ENCODE measurements around the gene CCL22. TPM values are rescaled to one million over a fixed set of nuclear protein-coding genes. Genes with fewer than 3 reads are reported as not detected.
"Not testable (repeated sequence)": the region's sequence is repeated elsewhere in the genome, so short reads cannot be mapped to it uniquely, and the experiment has no call there.

CCL22 gene
- total and polyA plus RNA-seq, 12 donors = 0.03 to 3.0 (median 0.25) TPM; not detected in 3

GRCh38 chr16:57392694-57393093 lies 34.1 kb downstream of the CCL22 start:
- Histone ChIP-seq H3K4me1 (replicated peaks in 1 of 2) (no peaks in the 10 kb centered on the region), H3K4me3 (no peak overlapping the region), H3K27me3 (no peaks in the 10 kb centered on the region), H3K36me3 (replicated peaks in 1 of 2) (no peaks in the 10 kb centered on the region), H3K27ac (no peak overlapping the region), H3K9me3 (replicated peaks in 1 of 3) (no peaks in the 10 kb centered on the region)
- TF ChIP-seq POLR2A (IDR thresholded peaks at IDR 0.05) (no peak), CTCF (IDR thresholded peaks at IDR 0.05) (no peak)
- no peak for DNase-seq
- WGBS, 4 donors = 75 to 100% (median 93%) methylated on average over 1 of the region's 1 CpG
- intact Hi-C loops (cut with DNase I) = no loop called here

- 51 to 69% (median 55%) methylated on average over 4 to 7 of the region's 7 CpGs for WGBS, 4 donors
- Histone ChIP-seq H3K27me3 (no peaks in the 10 kb centered on the region), H3K27ac (no peak overlapping the region), H3K4me1 (replicated peaks in 1 of 2) (no peaks in the 10 kb centered on the region), H3K9me3 (replicated peaks in 1 of 3) (no peaks in the 10 kb centered on the region), H3K4me3 (no peak overlapping the region), H3K36me3 (replicated peaks in 1 of 2) (no peaks in the 10 kb centered on the region)
- peak in 4 of 7 donors; percentile 31 to 47 (median 40) for DNase-seq
- intact Hi-C loops (cut with DNase I) = no loop called here
- TF ChIP-seq CTCF (IDR thresholded peaks at IDR 0.05) = no peak
Observed at GRCh38 chr16:57394444-57394843, 35.9 kb downstream of the CCL22 start.

- no peak for TF ChIP-seq CTCF (IDR thresholded peaks at IDR 0.05)
- TF ChIP-seq POLR2A (IDR thresholded peaks at IDR 0.05) = no peak
- DNase-seq = no peak
- Histone ChIP-seq H3K9me3 (replicated peaks in 1 of 3) (no peaks in the 10 kb centered on the region), H3K27ac (no peak overlapping the region), H3K36me3 (replicated peaks in 1 of 2) (no peaks in the 10 kb centered on the region), H3K4me3 (no peak overlapping the region), H3K27me3 (no peaks in the 10 kb centered on the region), H3K4me1 (replicated peaks in 1 of 2) (no peaks in the 10 kb centered on the region)
- 79 to 82% (median 81%) methylated on average over 5 of the region's 5 CpGs for WGBS, 4 donors
- intact Hi-C loops (cut with DNase I) = no loop called here
Observed at GRCh38 chr16:57395026-57395425, 36.4 kb downstream of the CCL22 start.

GRCh38 chr16:57396786-57397185 lies 38.2 kb downstream of the CCL22 start:
- 77 to 86% (median 82%) methylated on average over 4 of the region's 4 CpGs for WGBS, 4 donors

GRCh38 chr16:57397493-57397892 lies 38.9 kb downstream of the CCL22 start:
- H3K4me3 ChIP-seq; intact Hi-C loops (cut with DNase I); H3K4me1 ChIP-seq (replicated peaks in 1 of 2); H3K27ac ChIP-seq; DNase-seq; H3K9me3 ChIP-seq (replicated peaks in 1 of 3); H3K27me3 ChIP-seq; H3K36me3 ChIP-seq (replicated peaks in 1 of 2): not testable (repeated sequence)
- 80 to 97% (median 89%) methylated on average over 4 of the region's 4 CpGs for WGBS, 4 donors

More at GRCh38 chr16:57396786-57397185, 38.2 kb downstream of the CCL22 start:
- Histone ChIP-seq H3K9me3 (replicated peaks in 1 of 3) (no peaks in the 10 kb centered on the region), H3K4me1 (replicated peaks in 1 of 2) (no peaks in the 10 kb centered on the region), H3K36me3 (replicated peaks in 1 of 2) (no peaks in the 10 kb centered on the region), H3K4me3 (no peak overlapping the region), H3K27ac (no peak overlapping the region), H3K27me3 (no peaks in the 10 kb centered on the region)
- intact Hi-C loops (cut with DNase I) = no loop called here
- no peak for TF ChIP-seq CTCF (IDR thresholded peaks at IDR 0.05)
- no peak for TF ChIP-seq POLR2A (IDR thresholded peaks at IDR 0.05)
- DNase-seq = no peak

Data from adrenal gland (tissue), 12 donors.